H1 (cell line): ENCODE measurements around the gene RXFP4. TPM values are rescaled to one million over a fixed set of nuclear protein-coding genes. Genes with fewer than 3 reads are reported as not detected.

Source experiments
- CREB1 ChIP-seq: IDR thresholded peaks from 2 replicates; pipeline ENCODE4 v1.6.1; 2012; ENCODE audit warnings: inconsistent platforms
- POLR2A ChIP-seq, 2 experiments: IDR thresholded peaks; 1 replicate in 1 of 2; 2 replicates in 1 of 2; pipeline ENCODE4 v1.6.1; 2011; ENCODE audit warnings: low read depth in 2 of 2, low read length in 2 of 2, mild to moderate bottlenecking in 2 of 2; ENCODE audit errors: control extremely low read depth in 1 of 2
- SRF ChIP-seq: IDR thresholded peaks from 2 replicates; pipeline ENCODE4 v1.6.1; 2011; ENCODE audit warnings: mild to moderate bottlenecking, low read depth, low read length, moderate library complexity
- TEAD4 ChIP-seq: IDR thresholded peaks from 2 replicates; pipeline ENCODE4 v1.6.1; 2012; ENCODE audit warnings: low read depth, low read length, inconsistent platforms, mixed read lengths
- polyA plus RNA-seq, 7 experiments: library from polyadenylated mRNA; depleted of rRNA in 3 of 7; stranded (reverse) in 5 of 7; unstranded in 2 of 7; fragments of >200 nt in 5 of 7; fragments of 200-250 nt in 2 of 7; gene quantifications; 1 replicate in 5 of 7; 2 replicates in 1 of 7; 4 replicates in 1 of 7; pipeline versions ENCODE4 v1.2.1 to v1.2.3, GENCODE V29; 2011 to 2013; ENCODE audit warnings: missing spikeins in 2 of 7, mixed read lengths in 2 of 7
- total RNA-seq: library from RNA; stranded (reverse); fragmentation: NEBNext Ultra II Directional; extraction: Animal tissue kit (Norgen Biotek cat#: 25700); gene quantifications from 2 replicates; pipeline ENCODE4 v1.2.1, GENCODE V29; 2021
- TF ChIP-seq, protein P1 (sequence below): fragments of 300-600 bp; sonication (generic); IDR thresholded peaks from 2 replicates; pipeline ENCODE4 v1.7.1; 2012; ENCODE audit warnings: low read length, moderate library complexity, mild to moderate bottlenecking, inconsistent platforms; ENCODE audit not compliant: insufficient replicate concordance
- TF ChIP-seq, protein P2 (sequence below): IDR thresholded peaks from 2 replicates; pipeline ENCODE4 v1.6.1; 2011; ENCODE audit warnings: low read depth, mild to moderate bottlenecking, low read length; ENCODE audit not compliant: insufficient read depth

RXFP4 gene
- total and polyA plus RNA-seq, 2 of the 8 experiments (the other 6 are each of a cell fraction or from before 2014, with no cell fraction given), result not detected

DNA sequence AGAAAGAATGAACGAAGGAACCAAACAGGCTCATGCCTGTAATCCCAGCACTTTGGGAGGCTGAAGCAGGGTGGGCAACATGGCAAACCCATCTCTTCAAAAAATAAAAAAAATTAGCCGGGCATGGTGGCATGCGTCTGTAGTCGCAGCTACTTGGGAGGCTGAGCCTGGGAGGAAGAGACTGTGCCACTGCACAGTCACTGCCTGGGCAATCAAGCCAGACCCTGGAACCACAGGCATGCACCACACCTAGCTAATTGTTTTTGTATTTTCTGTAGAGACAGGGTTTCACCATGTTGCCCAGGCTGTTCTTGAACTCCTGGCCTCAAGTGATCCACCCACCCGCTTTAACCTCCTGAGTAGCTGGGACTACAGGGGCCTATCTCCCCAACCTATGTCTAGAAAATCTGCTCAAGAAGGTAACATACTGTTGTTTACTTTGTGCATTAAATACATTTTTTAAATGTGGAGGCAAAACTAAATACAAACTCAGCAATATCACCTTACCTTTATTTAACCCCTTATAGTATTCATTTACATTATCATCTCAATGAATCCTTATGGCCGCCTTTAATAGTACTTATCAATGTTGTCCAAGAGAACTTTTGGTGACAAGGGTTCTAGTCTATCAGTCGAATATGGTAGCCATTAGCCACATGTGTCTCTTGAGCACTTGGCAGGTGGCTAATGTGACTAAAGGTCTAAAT is 10.0 kb upstream of the RXFP4 start (continued):
- TF ChIP-seq, protein P1, sequence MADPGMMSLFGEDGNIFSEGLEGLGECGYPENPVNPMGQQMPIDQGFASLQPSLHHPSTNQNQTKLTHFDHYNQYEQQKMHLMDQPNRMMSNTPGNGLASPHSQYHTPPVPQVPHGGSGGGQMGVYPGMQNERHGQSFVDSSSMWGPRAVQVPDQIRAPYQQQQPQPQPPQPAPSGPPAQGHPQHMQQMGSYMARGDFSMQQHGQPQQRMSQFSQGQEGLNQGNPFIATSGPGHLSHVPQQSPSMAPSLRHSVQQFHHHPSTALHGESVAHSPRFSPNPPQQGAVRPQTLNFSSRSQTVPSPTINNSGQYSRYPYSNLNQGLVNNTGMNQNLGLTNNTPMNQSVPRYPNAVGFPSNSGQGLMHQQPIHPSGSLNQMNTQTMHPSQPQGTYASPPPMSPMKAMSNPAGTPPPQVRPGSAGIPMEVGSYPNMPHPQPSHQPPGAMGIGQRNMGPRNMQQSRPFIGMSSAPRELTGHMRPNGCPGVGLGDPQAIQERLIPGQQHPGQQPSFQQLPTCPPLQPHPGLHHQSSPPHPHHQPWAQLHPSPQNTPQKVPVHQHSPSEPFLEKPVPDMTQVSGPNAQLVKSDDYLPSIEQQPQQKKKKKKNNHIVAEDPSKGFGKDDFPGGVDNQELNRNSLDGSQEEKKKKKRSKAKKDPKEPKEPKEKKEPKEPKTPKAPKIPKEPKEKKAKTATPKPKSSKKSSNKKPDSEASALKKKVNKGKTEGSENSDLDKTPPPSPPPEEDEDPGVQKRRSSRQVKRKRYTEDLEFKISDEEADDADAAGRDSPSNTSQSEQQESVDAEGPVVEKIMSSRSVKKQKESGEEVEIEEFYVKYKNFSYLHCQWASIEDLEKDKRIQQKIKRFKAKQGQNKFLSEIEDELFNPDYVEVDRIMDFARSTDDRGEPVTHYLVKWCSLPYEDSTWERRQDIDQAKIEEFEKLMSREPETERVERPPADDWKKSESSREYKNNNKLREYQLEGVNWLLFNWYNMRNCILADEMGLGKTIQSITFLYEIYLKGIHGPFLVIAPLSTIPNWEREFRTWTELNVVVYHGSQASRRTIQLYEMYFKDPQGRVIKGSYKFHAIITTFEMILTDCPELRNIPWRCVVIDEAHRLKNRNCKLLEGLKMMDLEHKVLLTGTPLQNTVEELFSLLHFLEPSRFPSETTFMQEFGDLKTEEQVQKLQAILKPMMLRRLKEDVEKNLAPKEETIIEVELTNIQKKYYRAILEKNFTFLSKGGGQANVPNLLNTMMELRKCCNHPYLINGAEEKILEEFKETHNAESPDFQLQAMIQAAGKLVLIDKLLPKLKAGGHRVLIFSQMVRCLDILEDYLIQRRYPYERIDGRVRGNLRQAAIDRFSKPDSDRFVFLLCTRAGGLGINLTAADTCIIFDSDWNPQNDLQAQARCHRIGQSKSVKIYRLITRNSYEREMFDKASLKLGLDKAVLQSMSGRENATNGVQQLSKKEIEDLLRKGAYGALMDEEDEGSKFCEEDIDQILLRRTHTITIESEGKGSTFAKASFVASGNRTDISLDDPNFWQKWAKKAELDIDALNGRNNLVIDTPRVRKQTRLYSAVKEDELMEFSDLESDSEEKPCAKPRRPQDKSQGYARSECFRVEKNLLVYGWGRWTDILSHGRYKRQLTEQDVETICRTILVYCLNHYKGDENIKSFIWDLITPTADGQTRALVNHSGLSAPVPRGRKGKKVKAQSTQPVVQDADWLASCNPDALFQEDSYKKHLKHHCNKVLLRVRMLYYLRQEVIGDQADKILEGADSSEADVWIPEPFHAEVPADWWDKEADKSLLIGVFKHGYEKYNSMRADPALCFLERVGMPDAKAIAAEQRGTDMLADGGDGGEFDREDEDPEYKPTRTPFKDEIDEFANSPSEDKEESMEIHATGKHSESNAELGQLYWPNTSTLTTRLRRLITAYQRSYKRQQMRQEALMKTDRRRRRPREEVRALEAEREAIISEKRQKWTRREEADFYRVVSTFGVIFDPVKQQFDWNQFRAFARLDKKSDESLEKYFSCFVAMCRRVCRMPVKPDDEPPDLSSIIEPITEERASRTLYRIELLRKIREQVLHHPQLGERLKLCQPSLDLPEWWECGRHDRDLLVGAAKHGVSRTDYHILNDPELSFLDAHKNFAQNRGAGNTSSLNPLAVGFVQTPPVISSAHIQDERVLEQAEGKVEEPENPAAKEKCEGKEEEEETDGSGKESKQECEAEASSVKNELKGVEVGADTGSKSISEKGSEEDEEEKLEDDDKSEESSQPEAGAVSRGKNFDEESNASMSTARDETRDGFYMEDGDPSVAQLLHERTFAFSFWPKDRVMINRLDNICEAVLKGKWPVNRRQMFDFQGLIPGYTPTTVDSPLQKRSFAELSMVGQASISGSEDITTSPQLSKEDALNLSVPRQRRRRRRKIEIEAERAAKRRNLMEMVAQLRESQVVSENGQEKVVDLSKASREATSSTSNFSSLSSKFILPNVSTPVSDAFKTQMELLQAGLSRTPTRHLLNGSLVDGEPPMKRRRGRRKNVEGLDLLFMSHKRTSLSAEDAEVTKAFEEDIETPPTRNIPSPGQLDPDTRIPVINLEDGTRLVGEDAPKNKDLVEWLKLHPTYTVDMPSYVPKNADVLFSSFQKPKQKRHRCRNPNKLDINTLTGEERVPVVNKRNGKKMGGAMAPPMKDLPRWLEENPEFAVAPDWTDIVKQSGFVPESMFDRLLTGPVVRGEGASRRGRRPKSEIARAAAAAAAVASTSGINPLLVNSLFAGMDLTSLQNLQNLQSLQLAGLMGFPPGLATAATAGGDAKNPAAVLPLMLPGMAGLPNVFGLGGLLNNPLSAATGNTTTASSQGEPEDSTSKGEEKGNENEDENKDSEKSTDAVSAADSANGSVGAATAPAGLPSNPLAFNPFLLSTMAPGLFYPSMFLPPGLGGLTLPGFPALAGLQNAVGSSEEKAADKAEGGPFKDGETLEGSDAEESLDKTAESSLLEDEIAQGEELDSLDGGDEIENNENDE, result no peak
- no peak for TF ChIP-seq TEAD4
- no peak for TF ChIP-seq POLR2A (IDR thresholded peaks at IDR 0.05; ENCODE audit: control extremely low read depth in 1 of 2, low read depth in 2 of 2, low read length in 2 of 2)
- TF ChIP-seq CREB1, result no peak
- TF ChIP-seq, protein P2, sequence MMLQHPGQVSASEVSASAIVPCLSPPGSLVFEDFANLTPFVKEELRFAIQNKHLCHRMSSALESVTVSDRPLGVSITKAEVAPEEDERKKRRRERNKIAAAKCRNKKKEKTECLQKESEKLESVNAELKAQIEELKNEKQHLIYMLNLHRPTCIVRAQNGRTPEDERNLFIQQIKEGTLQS, result no peak
- no peak for TF ChIP-seq SRF
